Prostate gland (tissue), 2 donors: ENCODE data around the gene TBXA2R.

ENCODE experiments used
- CTCF ChIP-seq, 4 experiments: fragments of 200-600 bp in 2 of 4; fragments of 450-650 bp in 2 of 4; sonication (generic) in 2 of 4; IDR thresholded peaks; 1 replicate in 3 of 4; 2 replicates in 1 of 4; pipeline ENCODE4 v1.5.1; 2016 to 2019; ENCODE audit warnings: antibody characterized with exemption in 4 of 4, mild to moderate bottlenecking in 2 of 4, moderate library complexity in 2 of 4
- POLR2A ChIP-seq: fragments of 450-650 bp; IDR thresholded peaks from one replicate; pipeline ENCODE4 v1.6.1; 2016; ENCODE audit warnings: antibody characterized with exemption, mild to moderate bottlenecking
- POLR2AphosphoS5 ChIP-seq: sonication (generic); formaldehyde crosslinking; IDR thresholded peaks from one replicate; pipeline ENCODE4 v1.6.1; 2017; ENCODE audit warnings: antibody characterized with exemption

- TF ChIP-seq CTCF (IDR thresholded peaks at IDR 0.05) (no peak), POLR2AphosphoS5 (no peak), POLR2A (no peak)
Observed at GRCh38 chr19:3636506-3636905, 29.8 kb upstream of the TBXA2R start.
